Neuron (in vitro differentiated cells): ENCODE results near the gene PLD3.
"Not testable (repeated sequence)": the region's sequence is repeated elsewhere in the genome, so short reads cannot be mapped to it uniquely, and the experiment has no call there.

Experiments
- H2AFZ ChIP-seq: one replicate; pipeline ENCODE4 v1.6.1; 2013; ENCODE audit warnings: low read depth, mild to moderate bottlenecking, inconsistent platforms, low read length, moderate library complexity
- H3K27me3 ChIP-seq: one replicate; pipeline ENCODE4 v1.6.1; 2013; ENCODE audit warnings: low read length; ENCODE audit not compliant: insufficient read depth
- H3K36me3 ChIP-seq: one replicate; pipeline ENCODE4 v1.6.1; 2013; ENCODE audit warnings: low read length; ENCODE audit not compliant: insufficient read depth
- H3K4me1 ChIP-seq: one replicate; pipeline ENCODE4 v1.6.1; 2013; ENCODE audit warnings: low read length; ENCODE audit not compliant: insufficient read depth
- H3K4me3 ChIP-seq: 2 replicates; pipeline ENCODE4 v1.5.1; 2013; ENCODE audit warnings: mild to moderate bottlenecking, low read length, moderate library complexity
- H3K9me3 ChIP-seq: one replicate; pipeline ENCODE4 v1.6.1; 2013; ENCODE audit warnings: low read length

PLD3 gene

GRCh38 chr19:40320558-40320935 lies 27.9 kb upstream of the PLD3 start:
- Histone ChIP-seq H3K4me1 (no peaks in the 10 kb centered on the region), H3K4me3 (no peak overlapping the region), H2AFZ (no peak overlapping the region), H3K9me3 (no peaks in the 10 kb centered on the region), H3K27me3 (no peaks in the 10 kb centered on the region), H3K36me3 (peaks cover 50% of the 10 kb centered on the region)

DNA sequence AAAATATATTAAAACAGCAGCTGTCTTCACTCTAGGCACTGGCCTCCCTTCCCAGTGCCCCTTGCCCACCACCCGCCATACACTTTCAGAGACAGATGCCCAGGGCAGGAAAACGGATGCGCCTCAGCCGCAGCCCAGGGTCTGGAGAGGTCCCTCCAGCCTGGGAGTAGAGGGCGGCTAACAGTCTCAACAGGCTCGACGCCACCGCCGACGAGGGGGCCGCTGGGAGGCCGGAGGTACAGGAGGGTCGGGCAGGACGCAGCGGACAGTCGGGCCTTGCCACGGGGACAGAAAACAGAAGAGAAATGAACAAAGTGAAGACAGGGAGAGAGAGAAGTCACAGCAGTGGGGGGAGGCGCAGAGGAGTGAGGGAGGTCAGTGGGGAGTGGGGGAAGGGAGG lies 27.4 kb upstream of the PLD3 start:
- Histone ChIP-seq H2AFZ (no peak overlapping the region), H3K4me1 (no peaks in the 10 kb centered on the region), H3K27me3 (no peaks in the 10 kb centered on the region), H3K4me3 (no peak overlapping the region), H3K36me3 (peaks cover 56% of the 10 kb centered on the region), H3K9me3 (no peaks in the 10 kb centered on the region)

DNA sequence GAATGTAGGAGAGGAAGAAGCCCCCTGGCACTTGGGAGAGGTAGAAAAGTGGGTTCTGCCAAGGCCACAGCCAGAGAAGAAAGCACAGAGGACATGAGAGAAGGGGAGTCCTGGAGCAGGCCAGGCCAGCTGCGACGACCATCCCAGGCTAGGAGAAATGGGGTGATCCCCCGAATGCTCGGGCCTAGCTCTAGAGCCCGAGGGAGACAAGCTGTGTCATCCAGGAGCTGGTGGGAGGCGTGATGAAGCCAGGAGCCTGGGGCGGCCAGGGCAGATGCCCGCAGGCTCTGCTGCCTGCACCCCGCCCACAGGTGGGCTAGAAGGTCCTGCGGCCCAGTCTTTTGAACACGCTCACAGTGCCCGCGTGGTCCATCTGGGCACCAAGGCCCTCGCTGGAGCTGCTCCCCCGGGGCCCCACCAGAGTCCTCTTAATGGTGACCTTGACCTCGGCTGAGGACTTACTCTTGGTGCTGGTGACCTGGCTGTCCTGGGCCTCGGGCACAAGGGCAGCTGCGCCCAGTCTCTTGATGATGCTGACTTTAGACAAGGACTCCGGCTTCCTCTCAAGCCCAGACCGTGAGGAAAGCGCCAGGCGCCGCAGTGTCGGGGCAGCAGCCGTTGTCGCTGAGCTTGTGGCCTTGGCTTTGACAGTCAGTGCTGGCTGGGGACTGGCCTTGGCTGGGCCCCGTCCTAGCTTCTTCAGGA lies 26.8 kb upstream of the PLD3 start:
- Histone ChIP-seq H3K9me3 (no peaks in the 10 kb centered on the region), H3K4me1 (no peaks in the 10 kb centered on the region), H2AFZ (no peak overlapping the region), H3K4me3 (no peak overlapping the region), H3K27me3 (no peaks in the 10 kb centered on the region), H3K36me3 (peaks cover 62% of the 10 kb centered on the region)

DNA sequence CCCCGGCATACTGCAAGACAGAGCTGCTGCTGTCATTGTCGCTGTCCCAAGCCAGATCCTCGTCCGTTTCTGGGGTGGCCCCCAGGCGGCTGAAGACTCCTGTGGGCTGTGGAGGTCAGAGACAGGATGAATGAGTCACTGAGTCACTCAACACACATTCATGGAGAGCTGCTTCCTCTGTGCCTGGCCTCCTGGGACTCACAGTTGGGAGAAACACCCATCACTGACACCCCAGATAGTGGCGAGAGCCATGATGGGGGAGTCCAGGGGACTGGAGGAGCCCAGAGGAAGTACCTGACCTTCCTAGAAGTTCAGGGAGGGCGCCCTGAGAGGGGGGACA lies 26.3 kb upstream of the PLD3 start:
- H3K27me3 ChIP-seq = no peaks in the 10 kb centered on the region
- H2AFZ ChIP-seq = no peak overlapping the region
- peaks cover 60% of the 10 kb centered on the region for H3K36me3 ChIP-seq
- H3K4me1 ChIP-seq = no peaks in the 10 kb centered on the region
- H3K9me3 ChIP-seq = no peaks in the 10 kb centered on the region
- H3K4me3 ChIP-seq = no peak overlapping the region

DNA sequence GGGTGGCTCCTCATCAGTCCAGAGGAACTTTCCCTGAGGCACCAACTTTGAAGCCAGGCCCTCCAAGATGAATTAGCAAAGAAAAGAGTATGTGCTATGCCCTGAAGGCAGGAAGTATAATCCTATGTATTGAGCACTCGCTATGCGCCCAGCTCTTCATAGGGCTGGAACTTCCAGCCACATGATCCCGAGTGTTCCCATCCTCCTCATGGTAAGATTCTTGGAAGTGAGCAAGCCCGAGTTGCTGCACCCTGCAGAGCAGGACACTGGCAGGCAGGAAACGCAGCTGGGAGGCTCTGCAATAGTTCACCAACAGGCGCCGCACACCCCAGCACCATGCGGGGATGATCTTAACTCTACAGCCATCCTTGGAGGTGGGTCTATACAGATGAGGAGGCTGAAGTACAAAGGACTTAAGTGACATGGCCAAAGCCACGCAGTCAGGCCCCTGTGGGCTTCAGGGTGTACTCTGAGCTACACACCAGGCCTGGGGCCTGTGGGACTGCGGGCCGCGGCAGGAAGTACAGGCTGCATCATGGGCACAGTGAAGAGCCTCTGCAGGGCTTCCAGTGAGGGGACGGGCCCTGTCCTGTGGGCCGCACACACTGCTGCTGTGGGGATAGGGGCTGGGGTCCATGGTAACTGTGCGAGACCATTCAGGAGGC lies 25.4 kb upstream of the PLD3 start:
- Histone ChIP-seq H3K9me3 (no peaks in the 10 kb centered on the region), H3K4me1 (no peaks in the 10 kb centered on the region), H3K4me3 (no peak overlapping the region), H3K36me3 (peaks cover 64% of the 10 kb centered on the region), H3K27me3 (no peaks in the 10 kb centered on the region), H2AFZ (no peak overlapping the region)

- Histone ChIP-seq H2AFZ (no peak overlapping the region), H3K9me3 (no peaks in the 10 kb centered on the region), H3K4me3 (no peak overlapping the region), H3K36me3 (peaks cover 70% of the 10 kb centered on the region), H3K4me1 (no peaks in the 10 kb centered on the region), H3K27me3 (no peaks in the 10 kb centered on the region)
Measured at GRCh38 chr19:40323705-40324104, 24.8 kb upstream of the PLD3 start.

- no peaks in the 10 kb centered on the region for H3K4me1 ChIP-seq
- no peak overlapping the region for H3K4me3 ChIP-seq
- H3K36me3 ChIP-seq = peaks cover 79% of the 10 kb centered on the region
- H3K27me3 ChIP-seq = no peaks in the 10 kb centered on the region
- H3K9me3 ChIP-seq = no peaks in the 10 kb centered on the region
- no peak overlapping the region for H2AFZ ChIP-seq
Measured at GRCh38 chr19:40326201-40326600, 22.3 kb upstream of the PLD3 start.

DNA sequence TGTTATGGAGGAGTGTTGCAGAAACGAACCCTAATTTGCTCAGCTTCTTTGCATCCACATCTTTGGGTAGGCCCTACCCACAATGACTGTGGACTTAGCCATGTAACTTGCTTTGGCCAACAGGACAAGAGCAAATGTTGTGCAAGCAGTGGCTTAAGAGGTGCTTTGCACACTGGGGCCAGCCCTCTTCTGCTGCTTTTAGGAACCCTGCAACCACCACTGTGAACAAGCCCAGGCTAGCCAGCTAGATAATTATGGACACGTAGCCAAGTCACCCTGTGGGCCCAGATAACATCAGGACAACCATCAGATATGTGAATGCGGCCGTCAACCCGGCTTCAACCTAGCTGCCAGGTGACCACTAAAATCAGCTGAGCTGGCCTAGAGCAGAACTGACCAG lies 17.4 kb upstream of the PLD3 start:
- Histone ChIP-seq H3K4me3 (no peak overlapping the region), H3K4me1 (no peaks in the 10 kb centered on the region), H3K27me3 (no peaks in the 10 kb centered on the region), H3K36me3 (peaks cover 62% of the 10 kb centered on the region), H3K9me3 (no peaks in the 10 kb centered on the region), H2AFZ (no peak overlapping the region)

GRCh38 chr19:40332669-40333068 lies 15.8 kb upstream of the PLD3 start:
- Histone ChIP-seq H3K27me3 (no peaks in the 10 kb centered on the region), H3K4me1 (no peaks in the 10 kb centered on the region), H3K4me3 (no peak overlapping the region), H3K36me3 (peaks cover 51% of the 10 kb centered on the region), H3K9me3 (no peaks in the 10 kb centered on the region), H2AFZ (no peak overlapping the region)

DNA sequence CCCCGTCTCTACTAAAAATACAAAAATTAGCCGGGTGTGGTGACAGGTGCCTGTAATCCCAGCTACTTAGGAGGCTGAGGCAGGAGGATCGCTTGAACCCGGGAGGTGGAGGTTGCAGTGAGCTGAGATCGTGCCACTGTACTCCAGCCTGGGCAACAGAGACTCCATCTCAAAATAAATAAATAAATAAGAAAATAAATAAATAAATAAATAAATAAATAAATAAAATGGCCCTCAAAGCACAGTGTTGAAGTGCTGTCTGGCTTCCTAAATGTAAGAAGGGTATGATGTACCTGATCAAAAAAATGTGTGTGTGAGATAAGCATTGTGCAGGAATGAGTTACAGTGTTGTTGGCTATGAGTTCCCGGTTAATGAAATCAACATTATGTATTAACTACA lies 15.4 kb upstream of the PLD3 start:
- not testable (repeated sequence) for H3K4me3 ChIP-seq, H2AFZ ChIP-seq, H3K27me3 ChIP-seq, H3K9me3 ChIP-seq, H3K4me1 ChIP-seq
- peaks cover 48% of the 10 kb centered on the region for H3K36me3 ChIP-seq

GRCh38 chr19:40335101-40335500 lies 13.4 kb upstream of the PLD3 start:
- H3K36me3 ChIP-seq = peaks cover 34% of the 10 kb centered on the region

DNA sequence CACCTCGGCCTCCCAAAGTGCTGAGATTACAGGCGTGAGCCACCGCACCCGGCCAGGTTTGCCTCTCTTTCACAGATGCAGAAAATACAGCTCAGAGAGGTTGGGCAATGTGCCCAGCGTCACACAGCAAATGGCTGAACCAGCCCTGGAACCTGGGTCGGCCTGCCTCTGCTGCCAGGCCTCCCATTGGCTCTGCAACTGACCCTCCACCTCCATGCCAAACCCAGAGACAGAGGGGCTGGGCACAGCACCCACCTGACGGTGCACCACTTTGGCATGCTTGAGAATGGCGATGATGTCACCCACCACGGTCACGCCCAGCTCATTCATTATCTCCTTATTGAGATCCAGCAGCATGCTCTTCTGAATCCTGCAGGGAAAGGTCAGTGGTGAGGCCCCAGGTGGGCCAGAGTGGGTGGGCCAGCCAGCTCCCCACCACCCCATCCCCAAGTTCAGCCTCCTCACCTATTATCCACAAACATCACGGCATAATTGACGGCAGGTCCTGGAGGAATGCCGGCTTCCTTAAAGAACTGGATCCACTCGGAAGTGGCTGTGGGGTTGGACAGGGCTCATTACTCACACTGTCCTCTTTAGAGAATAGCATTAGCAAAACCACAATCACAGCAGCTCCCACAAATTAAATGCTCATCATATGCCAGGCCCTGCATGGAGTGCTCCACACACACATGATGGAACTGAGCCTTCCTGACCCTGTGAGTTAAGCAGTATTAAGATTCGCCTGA lies 12.5 kb upstream of the PLD3 start:
- Histone ChIP-seq H3K4me1 (no peaks in the 10 kb centered on the region), H3K4me3 (no peak overlapping the region), H3K9me3 (no peaks in the 10 kb centered on the region), H3K36me3 (peaks cover 29% of the 10 kb centered on the region), H3K27me3 (no peaks in the 10 kb centered on the region), H2AFZ (no peak overlapping the region)

More at GRCh38 chr19:40335101-40335500, 13.4 kb upstream of the PLD3 start:
- H3K27me3 ChIP-seq = no peaks in the 10 kb centered on the region
- H3K9me3 ChIP-seq = no peaks in the 10 kb centered on the region
- no peak overlapping the region for H3K4me3 ChIP-seq
- H3K4me1 ChIP-seq = no peaks in the 10 kb centered on the region
- H2AFZ ChIP-seq = no peak overlapping the region

DNA sequence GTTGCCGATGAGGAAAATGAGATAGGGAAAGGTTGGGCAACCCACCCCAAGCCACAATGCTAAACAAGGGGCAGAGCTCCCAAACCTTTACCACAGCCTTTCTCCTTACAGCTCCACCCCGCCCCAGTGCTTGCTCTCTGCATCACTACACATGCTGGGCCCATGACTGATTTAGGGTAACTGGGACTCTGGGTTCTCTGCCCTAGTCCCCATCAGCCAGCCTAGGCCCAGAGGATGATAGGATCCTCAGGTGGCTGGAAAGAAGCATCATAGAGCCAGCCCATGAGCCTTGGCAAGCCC lies 11.9 kb upstream of the PLD3 start:
- Histone ChIP-seq H3K4me1 (no peaks in the 10 kb centered on the region), H3K27me3 (no peaks in the 10 kb centered on the region), H3K4me3 (no peak overlapping the region), H3K36me3 (peaks cover 28% of the 10 kb centered on the region), H2AFZ (no peak overlapping the region), H3K9me3 (no peaks in the 10 kb centered on the region)
